Small intestine (tissue), 7 donors: ENCODE measurements around the gene CBFA2T3. TPM values are rescaled to one million over a fixed set of nuclear protein-coding genes. Genes with fewer than 3 reads are reported as not detected.
A peak's percentile ranks its signal among the peaks of the same experiment; 100 is the strongest.

Source experiments
- DNase-seq, 2 donors: peaks; one replicate each; pipeline versions ENCODE4 v3.0.0 to v3.0.0-alpha.2; 2013
- FAIRE-seq: peaks from 2 replicates; lab custom pipeline; 2012; peaks lifted over from hg19 to GRCh38; lab: Jason Lieb, UNC
- H3K27ac ChIP-seq, 3 donors: one replicate each; pipeline ENCODE4 v1.5.1; 2013; ENCODE audit warnings: low read length in 2 of 3, mild to moderate bottlenecking in 2 of 3, control low read depth in 1 of 3, inconsistent platforms in 1 of 3, low read depth in 1 of 3, moderate library complexity in 1 of 3
- H3K27me3 ChIP-seq, 3 donors: one replicate each; pipeline ENCODE4 v1.6.1; 2013; ENCODE audit warnings: low read length in 3 of 3, inconsistent platforms in 1 of 3; ENCODE audit not compliant: control insufficient read depth in 3 of 3, insufficient read depth in 3 of 3
- H3K36me3 ChIP-seq, 3 donors: one replicate each; pipeline ENCODE4 v1.6.1; 2013; ENCODE audit warnings: low read length in 3 of 3, inconsistent platforms in 1 of 3, low read depth in 1 of 3, mild to moderate bottlenecking in 1 of 3, moderate library complexity in 1 of 3; ENCODE audit not compliant: control insufficient read depth in 3 of 3, insufficient read depth in 2 of 3
- H3K4me1 ChIP-seq, 3 donors: one replicate each; pipeline ENCODE4 v1.6.1; 2013; ENCODE audit warnings: low read length in 2 of 3, inconsistent platforms in 1 of 3, low read depth in 1 of 3, mild to moderate bottlenecking in 1 of 3, moderate library complexity in 1 of 3; ENCODE audit not compliant: control insufficient read depth in 3 of 3, insufficient read depth in 2 of 3
- H3K4me3 ChIP-seq, 3 donors: one replicate each; pipeline ENCODE4 v1.5.1; 2013; ENCODE audit warnings: low read length in 3 of 3, control low read depth in 1 of 3, inconsistent platforms in 1 of 3, low read depth in 1 of 3, mild to moderate bottlenecking in 1 of 3, moderate library complexity in 1 of 3
- H3K9me3 ChIP-seq, 2 donors: one replicate each; pipeline ENCODE4 v1.6.1; 2013; ENCODE audit warnings: low read depth in 1 of 2, low read length in 1 of 2; ENCODE audit not compliant: control insufficient read depth in 2 of 2, insufficient read depth in 1 of 2
- WGBS, 3 donors: extraction: QIAGEN DNeasy Blood & Tissue Kit; methylation state at CpG; one replicate each; pipeline ENCODE4 v1.1.7; 2013; 5-methylcytosine and 5-hydroxymethylcytosine counted together
- polyA plus RNA-seq, 4 donors: library from polyadenylated mRNA; stranded (reverse) in 3 of 4; unstranded in 1 of 4; fragments of 200-250 nt in 3 of 4; fragments of 120-200 nt in 1 of 4; gene quantifications; one replicate each; pipeline versions ENCODE4 v1.2.1 to v1.2.3, GENCODE V29; 2013
- donor health status: healthy with polysubstance abuse.
- donor health status: control.
- donor health status: control.
- donor health status: Bipolar disorder and iron deficiency.
- donor health status: healthy.

Gene CBFA2T3
- polyA plus RNA-seq, 4 donors, result 1.4 to 8.4 (median 4.1) TPM

GRCh38 chr16:88993946-88994600 is 17.1 kb upstream of the CBFA2T3 start:
- peaks cover 0 to 24% of the 10 kb centered on the region in 2 donors for H3K9me3 ChIP-seq
- FAIRE-seq, result no peak
- no peak for DNase-seq
- H3K27ac ChIP-seq, result no peak overlapping the region
- H3K27me3 ChIP-seq, result peaks cover 0 to 22% (median 0%) of the 10 kb centered on the region in 3 donors
- no peak overlapping the region for H3K4me3 ChIP-seq
- 71 to 78% (median 73%) methylated on average over 19 of the region's 19 CpGs for WGBS, 3 donors
- H3K4me1 ChIP-seq, result no peaks in the 10 kb centered on the region
- no peaks in the 10 kb centered on the region for H3K36me3 ChIP-seq

- WGBS, 3 donors, result 5 to 17% (median 8%) methylated on average over 5 to 6 of the region's 6 CpGs
- no peaks in the 10 kb centered on the region for H3K4me1 ChIP-seq
- no peak overlapping the region for H3K4me3 ChIP-seq
- FAIRE-seq, result no peak
- H3K27ac ChIP-seq, result peak overlapping the region in 1 of 3 donors; percentile 3
- no peaks in the 10 kb centered on the region for H3K36me3 ChIP-seq
- peaks cover 0 to 16% of the 10 kb centered on the region in 2 donors for H3K9me3 ChIP-seq
- no peak for DNase-seq
- H3K27me3 ChIP-seq, result peaks cover 0 to 22% (median 0%) of the 10 kb centered on the region in 3 donors
These were observed 16.3 kb upstream of the CBFA2T3 start for GRCh38 chr16:88993166-88993761.

GRCh38 chr16:88992351-88993165 is 15.6 kb upstream of the CBFA2T3 start:
- H3K27ac ChIP-seq, result peak overlapping the region in 1 of 3 donors; percentile 3
- FAIRE-seq (no peak), DNase-seq (no peak)
- WGBS, 3 donors, result 38 to 44% (median 39%) methylated on average over 32 to 36 of the region's 36 CpGs
- H3K9me3 ChIP-seq, result peaks cover 0 to 9% of the 10 kb centered on the region in 2 donors
- H3K36me3 ChIP-seq, result no peaks in the 10 kb centered on the region
- H3K4me3 ChIP-seq, result no peak overlapping the region
- H3K27me3 ChIP-seq, result peaks cover 0 to 24% (median 0%) of the 10 kb centered on the region in 3 donors
- H3K4me1 ChIP-seq, result no peaks in the 10 kb centered on the region

GRCh38 chr16:88991813-88992350 is 14.9 kb upstream of the CBFA2T3 start:
- Histone ChIP-seq H3K27me3 (peaks cover 0 to 26% (median 0%) of the 10 kb centered on the region in 3 donors), H3K36me3 (no peaks in the 10 kb centered on the region)
- no peak for FAIRE-seq

GRCh38 chr16:88989852-88990547 is 13.0 kb upstream of the CBFA2T3 start:
- DNase-seq (no peak), FAIRE-seq (no peak)
- H3K27me3 ChIP-seq, result peaks cover 0 to 23% (median 0%) of the 10 kb centered on the region in 3 donors
- no peaks in the 10 kb centered on the region for H3K4me1 ChIP-seq
- no peaks in the 10 kb centered on the region for H3K9me3 ChIP-seq
- no peak overlapping the region for H3K4me3 ChIP-seq
- WGBS, 3 donors, result 81 to 90% (median 86%) methylated on average over 23 to 26 of the region's 26 CpGs
- no peak overlapping the region for H3K27ac ChIP-seq
- no peaks in the 10 kb centered on the region for H3K36me3 ChIP-seq

More at GRCh38 chr16:88991813-88992350, 14.9 kb upstream of the CBFA2T3 start:
- Histone ChIP-seq H3K27ac (no peak overlapping the region), H3K9me3 (peaks cover 0 to 3% of the 10 kb centered on the region in 2 donors), H3K4me1 (no peaks in the 10 kb centered on the region), H3K4me3 (no peak overlapping the region)
- no peak for DNase-seq
- 69 to 77% (median 71%) methylated on average over 17 to 19 of the region's 19 CpGs for WGBS, 3 donors

DNA sequence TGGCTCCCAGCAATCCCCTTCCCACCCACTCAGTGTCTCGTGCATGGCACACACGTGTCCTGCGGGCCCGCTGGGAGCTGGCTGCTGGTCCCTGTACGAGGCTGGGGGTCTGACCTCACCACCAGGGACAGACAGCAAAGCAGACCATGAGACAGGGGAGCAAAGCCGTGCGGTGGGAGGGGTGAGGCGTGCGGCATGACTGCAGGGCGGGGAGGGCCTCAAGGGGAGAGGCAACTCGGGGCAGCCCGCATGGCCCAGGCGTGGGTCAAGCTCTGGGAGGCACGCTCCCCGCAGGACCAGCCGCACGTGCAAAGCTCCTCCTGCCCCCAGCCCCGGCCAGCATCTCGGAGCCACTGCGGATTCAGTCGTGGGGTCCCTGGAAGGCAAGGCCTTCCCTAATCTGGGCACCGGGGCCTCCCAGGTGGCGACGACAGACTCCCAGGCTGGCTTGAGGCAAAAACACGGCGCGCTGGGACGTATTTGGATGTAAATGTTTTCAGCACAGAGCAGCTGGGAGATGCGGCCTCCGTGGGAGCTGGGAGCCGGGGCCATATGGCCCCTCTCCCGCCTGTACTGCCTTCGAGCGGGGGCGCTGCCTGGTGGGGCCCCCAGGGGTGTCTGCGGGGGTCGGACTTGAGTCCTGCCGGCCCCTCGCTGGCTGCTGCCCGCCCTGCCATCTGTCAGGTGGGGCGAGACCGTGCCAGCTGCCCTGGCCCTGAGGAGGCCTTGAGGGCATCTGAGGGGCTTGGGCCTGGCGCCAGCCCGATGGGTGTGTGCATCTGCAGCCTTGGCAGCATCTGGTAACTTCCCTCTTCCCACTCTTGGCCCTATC is 12.2 kb upstream of the CBFA2T3 start:
- no peaks in the 10 kb centered on the region for H3K36me3 ChIP-seq
- FAIRE-seq, result no peak
- no peak overlapping the region for H3K4me3 ChIP-seq
- no peaks in the 10 kb centered on the region for H3K4me1 ChIP-seq
- H3K9me3 ChIP-seq, result no peaks in the 10 kb centered on the region
- no peak overlapping the region for H3K27ac ChIP-seq
- peaks cover 0 to 22% (median 0%) of the 10 kb centered on the region in 3 donors for H3K27me3 ChIP-seq
- no peak for DNase-seq
- 76 to 84% (median 83%) methylated on average over 36 to 44 of the region's 44 CpGs for WGBS, 3 donors

- DNase-seq (no peak), FAIRE-seq (no peak)
- Histone ChIP-seq H3K4me1 (no peaks in the 10 kb centered on the region), H3K9me3 (no peaks in the 10 kb centered on the region), H3K4me3 (no peak overlapping the region), H3K27me3 (peaks cover 0 to 4% (median 0%) of the 10 kb centered on the region in 3 donors), H3K36me3 (no peaks in the 10 kb centered on the region), H3K27ac (no peak overlapping the region)
- 60 to 77% (median 66%) methylated on average over 13 of the region's 13 CpGs for WGBS, 3 donors
These were observed 8.5 kb upstream of the CBFA2T3 start for GRCh38 chr16:88985521-88985920.
